Muscle layer of colon (tissue), 2 donors: Measurements from ENCODE around the gene GLIS1.

Source experiments
- H3K27ac ChIP-seq: one replicate; pipeline ENCODE4 v1.7.0; 2013; ENCODE audit warnings: low read depth, mild to moderate bottlenecking, low read length, moderate library complexity
- H3K27me3 ChIP-seq, 2 donors: one replicate each; pipeline ENCODE4 v1.7.0; 2013; ENCODE audit warnings: low read length in 2 of 2, mild to moderate bottlenecking in 2 of 2; ENCODE audit not compliant: insufficient read depth in 2 of 2, control insufficient read depth in 1 of 2
- H3K36me3 ChIP-seq: one replicate; pipeline ENCODE4 v1.7.0; 2013; ENCODE audit warnings: mild to moderate bottlenecking, low read length; ENCODE audit not compliant: insufficient read depth
- H3K4me1 ChIP-seq: one replicate; pipeline ENCODE4 v1.7.0; 2013; ENCODE audit warnings: mild to moderate bottlenecking, low read length; ENCODE audit not compliant: insufficient read depth
- H3K4me3 ChIP-seq, 2 donors: one replicate each; pipeline ENCODE4 v1.7.0; 2013; ENCODE audit warnings: low read length in 2 of 2, low read depth in 1 of 2, mild to moderate bottlenecking in 1 of 2, moderate library complexity in 1 of 2
- H3K9ac ChIP-seq: one replicate; pipeline ENCODE4 v1.7.0; 2013; ENCODE audit warnings: low read length
- H3K9me3 ChIP-seq: one replicate; pipeline ENCODE4 v1.7.0; 2013; ENCODE audit warnings: mild to moderate bottlenecking, low read length
- donor health status: abdominal sarcoma.
- donor health status: Adenocarcinoma of cecum.

The GLIS1 gene

DNA sequence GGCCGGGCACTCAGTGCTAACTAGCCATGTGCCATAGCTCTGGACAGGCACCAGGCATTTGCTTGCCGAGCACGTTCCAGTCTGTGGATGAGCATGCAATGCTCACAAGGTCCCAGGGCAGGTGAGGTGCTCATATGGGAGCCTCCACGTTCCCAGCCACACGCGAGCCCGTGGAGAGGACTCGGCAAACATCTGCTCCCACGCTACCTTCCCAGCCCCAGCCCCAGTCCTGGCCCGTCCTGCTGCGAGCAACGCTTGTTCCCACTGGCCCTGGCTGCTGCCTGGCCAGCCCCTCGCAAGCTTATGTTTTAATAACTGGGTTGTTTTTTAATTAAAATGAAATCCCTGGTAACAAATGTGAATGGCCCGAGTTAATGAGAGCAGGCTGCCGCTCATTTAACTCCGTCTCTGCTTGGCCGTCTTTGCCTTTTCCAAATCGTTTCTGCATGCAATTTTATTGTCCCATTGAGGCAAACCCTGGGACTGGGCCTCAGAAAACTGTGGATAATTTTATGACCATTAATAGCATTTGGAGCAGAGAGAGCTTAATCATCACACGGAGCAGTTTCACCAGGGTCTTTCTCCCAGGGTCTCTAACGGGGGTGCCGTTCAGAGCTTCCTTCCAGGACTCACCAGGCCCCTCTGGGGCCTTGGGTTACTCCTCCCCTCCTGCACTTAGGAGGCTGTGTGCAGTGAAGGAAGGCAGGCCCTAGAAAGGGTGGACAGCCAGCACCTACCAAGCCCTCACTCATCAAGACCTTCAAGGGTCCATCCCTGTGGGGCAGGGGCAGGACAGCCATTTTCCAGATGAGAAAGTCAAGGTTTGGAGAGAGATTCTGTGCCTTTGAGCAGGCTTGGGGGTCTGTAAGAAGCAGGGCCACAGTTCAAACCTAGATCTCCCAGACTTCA is 136.8 kb downstream of the GLIS1 start:
- H3K27ac ChIP-seq = no peak overlapping the region
- H3K4me1 ChIP-seq = no peaks in the 10 kb centered on the region
- no peaks in the 10 kb centered on the region for H3K9me3 ChIP-seq
- H3K4me3 ChIP-seq = no peak overlapping the region
- H3K36me3 ChIP-seq = no peaks in the 10 kb centered on the region
- H3K9ac ChIP-seq = no peak overlapping the region
- no peaks in the 10 kb centered on the region for H3K27me3 ChIP-seq

DNA sequence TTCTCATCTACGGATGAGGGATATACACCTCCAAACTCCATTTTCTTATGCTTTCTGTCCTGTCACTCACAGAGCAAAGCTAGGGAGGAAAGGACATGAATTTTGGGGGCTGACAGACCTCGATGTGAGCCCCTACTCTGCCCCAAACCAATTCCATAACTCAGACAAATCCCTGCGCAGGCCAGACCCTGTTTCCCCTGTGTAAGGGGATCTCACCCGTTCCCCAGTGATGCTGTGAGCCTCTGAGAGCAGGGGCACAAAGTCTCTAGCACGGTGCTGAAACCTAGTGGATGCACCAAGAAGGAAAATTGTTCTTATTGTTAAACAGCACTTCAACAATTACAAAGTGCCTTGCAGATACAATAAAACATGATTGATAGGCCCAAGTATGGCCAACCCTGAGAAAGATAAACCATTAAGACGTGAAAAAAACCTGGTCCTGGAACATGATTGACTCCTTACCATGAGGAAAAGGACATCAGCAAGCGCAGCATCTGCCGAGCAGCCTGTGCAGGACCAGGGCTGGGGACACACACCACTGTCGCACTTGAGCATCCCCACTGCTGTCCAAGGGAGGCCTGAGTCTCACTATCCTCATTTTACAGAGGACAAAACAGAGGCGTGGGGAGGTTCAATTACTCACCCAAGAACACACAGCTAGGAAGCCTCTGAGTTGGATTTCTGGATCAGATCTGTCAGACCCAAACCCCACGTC is 137.8 kb downstream of the GLIS1 start:
- H3K27me3 ChIP-seq = no peaks in the 10 kb centered on the region
- H3K4me1 ChIP-seq = no peaks in the 10 kb centered on the region
- H3K9ac ChIP-seq = no peak overlapping the region
- H3K36me3 ChIP-seq = no peaks in the 10 kb centered on the region
- H3K9me3 ChIP-seq = no peaks in the 10 kb centered on the region
- H3K27ac ChIP-seq = no peak overlapping the region
- H3K4me3 ChIP-seq = no peak overlapping the region

DNA sequence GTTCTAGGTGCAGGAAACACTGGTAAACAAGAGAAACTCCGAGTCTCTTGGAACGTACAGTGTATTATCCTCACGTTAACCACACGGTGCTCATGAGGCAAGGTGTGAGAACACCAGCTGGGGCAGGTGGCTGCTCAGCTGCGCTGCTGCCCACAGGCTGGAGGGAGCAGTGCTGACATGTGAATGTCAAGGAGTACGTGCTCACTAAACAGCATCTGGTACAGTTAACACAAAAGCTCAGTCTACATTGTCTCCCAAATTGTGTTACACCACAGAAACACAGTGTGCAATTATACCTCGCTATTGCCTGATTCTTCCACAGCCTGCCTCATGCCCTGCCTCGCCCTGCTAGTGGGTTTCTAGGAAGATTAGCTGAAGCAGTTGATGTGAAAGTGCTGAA is 138.4 kb downstream of the GLIS1 start:
- Histone ChIP-seq H3K9me3 (no peaks in the 10 kb centered on the region), H3K36me3 (no peaks in the 10 kb centered on the region), H3K4me3 (no peak overlapping the region), H3K4me1 (no peaks in the 10 kb centered on the region), H3K27me3 (no peaks in the 10 kb centered on the region), H3K27ac (no peak overlapping the region), H3K9ac (no peak overlapping the region)

DNA sequence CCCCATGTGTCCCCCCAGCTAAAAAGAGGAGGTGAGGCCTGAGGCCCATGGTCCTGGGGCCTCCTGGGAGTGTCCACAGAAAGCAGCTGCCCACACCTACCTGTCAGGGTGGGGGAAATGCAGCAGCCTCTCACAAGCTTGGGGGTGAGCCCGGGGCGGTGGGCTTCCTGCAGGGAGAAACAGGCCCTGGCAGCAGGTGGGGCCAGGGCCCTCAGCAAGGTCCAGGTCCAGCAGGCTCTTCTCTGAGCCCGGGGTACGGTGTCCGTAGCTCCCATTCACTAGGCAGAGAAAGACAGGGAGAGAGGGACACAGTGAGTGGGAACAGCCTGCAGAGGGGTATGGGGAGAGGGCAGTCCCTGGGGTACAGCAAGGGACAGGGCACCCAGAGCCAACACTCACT is 139.0 kb downstream of the GLIS1 start:
- no peaks in the 10 kb centered on the region for H3K4me1 ChIP-seq
- H3K27ac ChIP-seq = no peak overlapping the region
- no peak overlapping the region for H3K9ac ChIP-seq
- no peaks in the 10 kb centered on the region for H3K27me3 ChIP-seq
- no peaks in the 10 kb centered on the region for H3K36me3 ChIP-seq
- no peak overlapping the region for H3K4me3 ChIP-seq
- H3K9me3 ChIP-seq = no peaks in the 10 kb centered on the region

DNA sequence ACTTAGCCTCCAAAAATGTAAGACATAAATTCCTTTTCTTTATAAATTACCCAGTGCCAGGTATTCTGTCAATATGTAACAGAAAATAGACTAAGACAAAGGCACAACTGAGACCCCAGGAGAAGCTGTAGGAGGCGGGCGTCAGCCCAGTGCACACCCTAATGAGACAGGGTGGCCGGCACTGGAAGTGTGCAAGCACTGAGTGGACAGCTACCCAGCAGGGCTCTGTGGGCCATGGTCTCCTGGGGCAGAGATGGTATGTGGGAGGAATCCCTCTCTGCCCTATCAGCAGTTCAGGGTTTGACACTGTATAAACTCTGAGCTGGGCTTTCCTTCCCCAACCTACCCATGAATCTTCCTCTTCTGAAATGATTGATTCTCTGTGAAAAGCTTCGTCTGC is 139.5 kb downstream of the GLIS1 start:
- no peak overlapping the region for H3K27ac ChIP-seq
- H3K36me3 ChIP-seq = no peaks in the 10 kb centered on the region
- no peak overlapping the region for H3K4me3 ChIP-seq

DNA sequence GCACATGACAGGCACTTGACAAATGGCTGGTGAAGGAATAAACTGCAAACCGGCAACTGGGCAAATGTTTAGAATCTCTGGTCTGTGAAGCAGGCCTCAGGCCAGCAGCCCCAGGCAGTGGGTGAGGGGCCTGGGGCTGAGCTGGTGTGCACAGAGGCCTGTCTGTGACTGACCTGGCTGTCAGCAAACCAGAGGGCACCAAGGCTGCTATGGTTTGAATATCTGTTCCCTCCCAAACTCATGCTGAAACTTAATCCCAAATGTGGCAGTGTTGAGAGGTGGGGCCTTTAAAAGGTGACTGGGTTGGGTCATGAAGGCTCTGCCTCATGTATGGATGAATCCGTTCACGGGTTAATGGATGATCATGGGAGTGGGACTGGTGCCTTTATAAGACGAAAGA is 140.0 kb downstream of the GLIS1 start:
- Histone ChIP-seq H3K27ac (no peak overlapping the region), H3K4me1 (no peaks in the 10 kb centered on the region), H3K36me3 (no peaks in the 10 kb centered on the region), H3K4me3 (no peak overlapping the region), H3K9me3 (no peaks in the 10 kb centered on the region), H3K9ac (no peak overlapping the region), H3K27me3 (peaks cover 0 to 7% of the 10 kb centered on the region in 2 donors)

More for the DNA sequence above, 139.5 kb downstream of the GLIS1 start:
- H3K9me3 ChIP-seq = no peaks in the 10 kb centered on the region
- no peaks in the 10 kb centered on the region for H3K4me1 ChIP-seq
- peaks cover 0 to 2% of the 10 kb centered on the region in 2 donors for H3K27me3 ChIP-seq
- no peak overlapping the region for H3K9ac ChIP-seq

DNA sequence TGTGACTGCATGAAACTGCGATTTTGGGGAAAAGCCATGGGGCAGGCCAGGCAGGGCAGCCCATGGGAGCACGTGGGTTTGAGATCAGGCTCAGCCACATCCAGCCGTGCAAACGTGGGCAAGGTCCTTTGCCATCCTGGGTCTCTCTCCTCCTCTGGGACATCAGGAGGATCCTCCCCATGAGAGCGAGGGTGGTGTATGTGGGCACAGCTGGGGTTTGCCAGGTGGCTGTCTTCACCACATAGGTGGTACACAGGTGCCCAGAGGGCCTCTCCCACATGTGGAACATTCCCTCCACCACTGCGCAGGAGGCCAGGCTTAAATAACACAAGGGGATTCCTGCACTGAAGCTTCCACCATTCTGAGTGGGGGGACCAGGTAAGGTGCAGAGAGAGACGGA is 143.1 kb downstream of the GLIS1 start:
- no peak overlapping the region for H3K4me3 ChIP-seq
- no peaks in the 10 kb centered on the region for H3K36me3 ChIP-seq
- H3K9ac ChIP-seq = no peak overlapping the region

DNA sequence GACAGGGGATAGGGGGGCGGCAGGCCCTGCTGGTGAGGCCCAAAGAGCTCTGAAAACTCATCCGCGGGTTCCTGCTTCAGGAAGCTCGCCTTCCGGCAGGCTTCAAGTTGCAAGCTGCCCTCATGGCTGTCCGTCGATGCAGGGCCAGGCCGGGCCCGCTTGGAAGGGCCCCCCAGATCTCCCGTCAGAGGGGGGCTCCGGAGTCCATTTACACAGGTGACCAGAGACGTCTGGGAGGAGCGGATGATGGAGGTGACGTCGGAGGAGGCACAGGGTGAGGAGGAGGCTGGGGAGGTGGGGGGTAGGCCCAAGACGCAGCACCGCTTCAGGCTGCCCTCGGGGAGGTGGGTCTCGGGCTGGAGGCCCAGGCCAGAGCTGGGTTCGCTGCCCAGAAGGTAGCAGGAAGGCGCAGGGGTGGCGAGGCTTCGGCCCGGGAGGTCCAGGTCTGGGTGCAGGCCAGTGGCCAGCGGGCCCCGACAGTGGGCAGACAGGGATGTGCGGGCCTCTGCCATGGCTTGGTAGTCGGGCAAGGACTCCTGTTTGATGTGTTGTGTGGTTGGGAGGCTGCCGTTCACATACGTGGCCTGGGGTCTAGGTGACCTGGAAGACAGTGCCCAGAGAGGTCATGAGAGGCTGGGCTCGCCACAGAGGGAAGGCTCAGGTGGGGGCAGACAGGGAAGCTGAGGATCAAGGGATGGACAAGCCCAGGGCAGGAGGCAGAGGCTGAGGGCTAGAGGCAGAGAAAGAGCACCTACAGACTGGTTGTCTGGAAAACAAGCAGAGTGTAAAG is 144.4 kb downstream of the GLIS1 start:
- Histone ChIP-seq H3K4me1 (no peaks in the 10 kb centered on the region), H3K36me3 (no peaks in the 10 kb centered on the region), H3K27me3 (peaks cover 0 to 11% of the 10 kb centered on the region in 2 donors), H3K9ac (no peak overlapping the region), H3K9me3 (no peaks in the 10 kb centered on the region), H3K27ac (no peak overlapping the region), H3K4me3 (no peak overlapping the region)

More for the DNA sequence above, 143.1 kb downstream of the GLIS1 start:
- no peaks in the 10 kb centered on the region for H3K9me3 ChIP-seq
- H3K27me3 ChIP-seq = peaks cover 0 to 11% of the 10 kb centered on the region in 2 donors
- no peaks in the 10 kb centered on the region for H3K4me1 ChIP-seq
- no peak overlapping the region for H3K27ac ChIP-seq

DNA sequence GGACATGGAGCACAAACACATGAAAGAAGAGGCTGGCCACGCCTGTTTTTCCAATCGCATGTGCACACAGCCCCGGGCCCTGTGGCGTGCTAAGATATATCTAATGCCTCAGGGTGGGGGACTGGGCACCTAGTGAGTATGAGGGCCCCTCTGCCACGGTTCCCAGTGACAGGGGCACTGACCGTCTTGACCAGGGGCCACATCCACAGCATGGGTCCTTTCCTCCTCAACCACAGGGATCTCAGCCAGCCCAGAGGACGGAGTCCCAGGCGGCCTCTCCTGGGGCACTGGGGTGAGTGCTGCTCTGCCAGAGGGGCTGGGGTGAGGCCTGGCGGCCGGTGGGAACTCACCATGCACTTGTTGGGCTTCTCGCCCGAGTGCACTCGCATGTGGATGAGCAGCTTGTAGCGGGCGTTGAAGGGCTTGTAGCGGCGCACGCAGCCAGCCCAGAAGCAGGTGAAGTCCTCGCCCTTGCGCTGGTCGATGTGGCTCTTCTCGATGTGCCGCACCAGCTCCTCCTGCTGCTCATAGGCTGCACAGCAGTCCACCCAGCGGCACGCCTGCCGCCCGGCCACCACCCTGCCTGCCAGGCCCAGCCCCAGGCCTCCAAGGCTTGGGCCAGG is 145.1 kb downstream of the GLIS1 start:
- no peaks in the 10 kb centered on the region for H3K9me3 ChIP-seq
- H3K9ac ChIP-seq = no peak overlapping the region
- H3K27me3 ChIP-seq = peaks cover 0 to 11% of the 10 kb centered on the region in 2 donors
- no peaks in the 10 kb centered on the region for H3K36me3 ChIP-seq
- H3K27ac ChIP-seq = no peak overlapping the region
- no peaks in the 10 kb centered on the region for H3K4me1 ChIP-seq
- no peak overlapping the region for H3K4me3 ChIP-seq

DNA sequence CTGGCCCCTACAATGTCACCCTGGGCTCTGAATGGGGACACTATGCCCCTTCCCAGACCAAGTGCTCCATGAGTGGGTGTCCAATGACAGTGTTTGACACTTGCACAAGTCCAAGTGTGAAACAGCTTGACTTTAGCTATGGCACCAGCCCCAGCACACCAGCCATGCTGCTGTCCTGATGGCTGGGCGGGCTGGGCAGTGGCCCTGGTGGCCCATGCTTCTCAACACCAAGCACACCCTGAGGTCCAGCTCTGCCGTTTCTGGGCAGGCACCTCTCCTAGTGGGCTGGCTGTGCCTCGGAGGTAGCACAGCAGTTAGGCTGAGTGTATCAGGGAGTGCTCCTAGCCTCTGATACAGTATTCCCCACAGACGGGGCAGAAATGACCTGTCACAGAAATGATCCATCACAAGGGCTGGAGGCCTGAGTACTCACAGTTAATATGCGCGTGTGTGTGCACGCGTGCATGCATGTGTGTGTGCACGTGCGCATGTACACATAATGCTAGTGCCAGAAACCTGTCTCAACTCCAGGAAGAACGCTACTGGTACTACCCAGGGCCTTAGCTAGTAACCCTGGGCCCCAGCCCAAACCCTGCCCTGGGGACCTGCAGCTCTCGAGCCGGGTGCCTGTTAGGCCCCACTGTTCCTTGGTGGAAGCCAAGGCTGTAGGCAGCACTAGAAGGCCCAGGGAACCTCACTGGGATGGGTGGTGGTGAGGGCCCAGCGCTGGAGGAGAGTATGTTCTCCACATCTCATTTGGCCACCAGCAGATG is 145.8 kb downstream of the GLIS1 start:
- Histone ChIP-seq H3K27me3 (peaks cover 0 to 11% of the 10 kb centered on the region in 2 donors), H3K4me3 (no peak overlapping the region), H3K9me3 (no peaks in the 10 kb centered on the region), H3K36me3 (no peaks in the 10 kb centered on the region), H3K4me1 (no peaks in the 10 kb centered on the region), H3K9ac (no peak overlapping the region), H3K27ac (no peak overlapping the region)
